B cell (primary cell): ENCODE data around the gene MRPL46. TPM values are rescaled to one million over a fixed set of nuclear protein-coding genes. Genes with fewer than 3 reads are reported as not detected.

Experiments
- ATAC-seq: fragments of 200-7000 bp; cut with Tn5 transposase; one replicate; pipeline ENCODE4 v1.10.0; 2021; ENCODE audit warnings: low read depth, mild to moderate bottlenecking, moderate number of reproducible peaks, moderate library complexity
- CTCF ChIA-PET: fragments of 350-600 bp; sonication (Branson Sonifier 250); formaldehyde crosslinking; loops from one replicate; lab custom pipeline; 2021; ENCODE audit warnings: antibody characterized with exemption, inconsistent platforms; lab: Charles Lee
- POLR2A ChIA-PET: fragments of 350-600 bp; sonication (Branson Sonifier 250); formaldehyde crosslinking; loops from one replicate; lab custom pipeline; 2021; ENCODE audit warnings: antibody characterized with exemption; lab: Charles Lee
- DNase-seq: peaks from one replicate; pipeline ENCODE4 v3.0.0; 2013
- H2AFZ ChIP-seq: 2 replicates; pipeline ENCODE4 v1.6.1; 2012; ENCODE audit warnings: mild to moderate bottlenecking, low read depth, low read length; ENCODE audit not compliant: insufficient read depth, poor library complexity, severe bottlenecking
- H3K27ac ChIP-seq, 2 donors: 1 replicate in 1 of 2; 2 replicates in 1 of 2; pipeline ENCODE4 v1.5.1; 2012 to 2013; ENCODE audit warnings: low read length in 2 of 2, mild to moderate bottlenecking in 2 of 2, moderate library complexity in 1 of 2
- H3K27me3 ChIP-seq, 4 experiments: fragments of 200-600 bp in 1 of 4; sonication (generic) in 1 of 4; replicated peaks in 1 of 4; 1 replicate in 2 of 4; 2 replicates in 2 of 4; pipeline versions ENCODE4 v1.6.1 to v1.7.0; 2013 to 2016; ENCODE audit warnings: low read length in 3 of 4, mild to moderate bottlenecking in 2 of 4, mixed read lengths in 1 of 4, moderate library complexity in 1 of 4; ENCODE audit not compliant: insufficient read depth in 4 of 4, control insufficient read depth in 3 of 4; ENCODE audit errors: control extremely low read depth in 1 of 4
- H3K36me3 ChIP-seq, 2 experiments: replicated peaks in 1 of 2; 1 replicate in 1 of 2; 2 replicates in 1 of 2; pipeline versions ENCODE4 v1.6.1 to v1.7.1; 2013; ENCODE audit warnings: low read length in 1 of 2; ENCODE audit not compliant: insufficient read depth in 2 of 2, control insufficient read depth in 1 of 2; ENCODE audit errors: control extremely low read depth in 1 of 2, extremely low read depth in 1 of 2
- H3K4me1 ChIP-seq, 2 donors: fragments of 200-600 bp in 1 of 2; sonication (generic) in 1 of 2; 1 replicate in 1 of 2; 2 replicates in 1 of 2; pipeline versions ENCODE4 v1.5.1 to v1.6.1; 2013 to 2017; ENCODE audit warnings: low read length in 2 of 2; ENCODE audit not compliant: control insufficient read depth in 2 of 2, insufficient read depth in 2 of 2
- H3K4me2 ChIP-seq: replicated peaks from 2 replicates; pipeline ENCODE3; 2012; ENCODE audit warnings: mild to moderate bottlenecking, low read depth, low read length; ENCODE audit not compliant: poor library complexity, severe bottlenecking
- H3K4me3 ChIP-seq, 5 experiments: fragments of 200-600 bp in 1 of 5; sonication (generic) in 1 of 5; 1 replicate in 3 of 5; 2 replicates in 2 of 5; pipeline versions ENCODE4 v1.5.1 to v1.7.0; 2011 to 2016; ENCODE audit warnings: low read length in 4 of 5, mild to moderate bottlenecking in 4 of 5, low read depth in 2 of 5, control low read depth in 1 of 5, moderate library complexity in 1 of 5; ENCODE audit not compliant: insufficient read depth in 1 of 5; ENCODE audit errors: control extremely low read depth in 1 of 5, extremely low read depth in 1 of 5
- H3K79me2 ChIP-seq: fragments of 200-600 bp; sonication (generic); one replicate; pipeline ENCODE4 v1.6.0; 2016; ENCODE audit warnings: low read length; ENCODE audit not compliant: control insufficient read depth, insufficient read depth
- H3K9ac ChIP-seq: fragments of 200-600 bp; sonication (generic); 2 replicates; pipeline ENCODE4 v1.6.1; 2017; ENCODE audit warnings: mild to moderate bottlenecking, low read length, moderate library complexity
- H3K9me3 ChIP-seq, 3 donors: one replicate each; pipeline versions ENCODE4 v1.6.1 to v1.7.1; 2013; ENCODE audit warnings: low read length in 2 of 3; ENCODE audit not compliant: control insufficient read depth in 2 of 3, insufficient read depth in 1 of 3; ENCODE audit errors: control extremely low read depth in 1 of 3
- H4K20me1 ChIP-seq: 2 replicates; pipeline ENCODE4 v1.6.0; 2012; ENCODE audit warnings: mild to moderate bottlenecking, low read length; ENCODE audit not compliant: insufficient read depth, control insufficient read depth, poor library complexity, severe bottlenecking
- H3K27ac Mint-ChIP-seq: one replicate; pipeline ENCODE4 v1.8.0; 2021; ENCODE audit warnings: mixed read lengths
- H3K27me3 Mint-ChIP-seq: one replicate; pipeline ENCODE4 v1.8.0; 2021; ENCODE audit warnings: mixed read lengths
- H3K4me1 Mint-ChIP-seq: one replicate; pipeline ENCODE4 v1.8.0; 2021; ENCODE audit warnings: mixed read lengths
- H3K4me3 Mint-ChIP-seq: one replicate; pipeline ENCODE4 v1.8.0; 2021; ENCODE audit warnings: mixed read lengths
- H3K9me3 Mint-ChIP-seq: one replicate; pipeline ENCODE4 v1.8.0; 2022; ENCODE audit warnings: mixed read lengths; ENCODE audit not compliant: insufficient read depth
- CTCF ChIP-seq: fragments of 200-600 bp; IDR thresholded peaks from one replicate; pipeline ENCODE4 v1.8.0; 2022; ENCODE audit warnings: antibody characterized with exemption, mild to moderate bottlenecking
- EZH2 ChIP-seq: IDR thresholded peaks from 2 replicates; pipeline ENCODE4 v1.6.1; 2012; ENCODE audit warnings: borderline replicate concordance, low read depth, mild to moderate bottlenecking, moderate library complexity, low read length; ENCODE audit not compliant: insufficient read depth, poor library complexity, severe bottlenecking
- WGBS: methylation state at CpG from one replicate; pipeline ENCODE4 v1.1.5; 2013; ENCODE audit warnings: missing lambda C conversion rate; ENCODE audit not compliant: insufficient coverage; 5-methylcytosine and 5-hydroxymethylcytosine counted together
- intact Hi-C: fragments of 100-400 bp; cut with micrococcal nuclease; formaldehyde crosslinking; loops from one replicate; pipeline ENCODE4 v1.10.0; 2022
- polyA plus RNA-seq: library from polyadenylated mRNA; depleted of rRNA; stranded (reverse); fragments of >200 nt; gene quantifications from 2 replicates; pipeline ENCODE4 v1.2.3, GENCODE V29; 2012
- total RNA-seq, 2 donors: library from RNA; stranded (reverse); fragments of 120-200 nt in 1 of 2; gene quantifications; 1 replicate in 1 of 2; 2 replicates in 1 of 2; pipeline versions ENCODE4 v1.2.3 to v1.2.4, GENCODE V29; 2013 to 2022

The MRPL46 gene
- total and polyA plus RNA-seq, 2 donors (not counting 1 experiment from before 2014, with no cell fraction given), result 14.3 to 24.6 TPM

- TF ChIP-seq CTCF, result no peak
- TF ChIP-seq EZH2, result no peak
- Histone ChIP-seq H3K9me3 (no peaks in the 10 kb centered on the region), H2AFZ (no peak overlapping the region), H3K79me2 (no peaks in the 10 kb centered on the region), H3K27ac (no peak overlapping the region), H3K4me3 (no peak overlapping the region), H3K4me2 (no peak overlapping the region), H4K20me1 (no peaks in the 10 kb centered on the region), H3K4me1 (no peaks in the 10 kb centered on the region), H3K9ac (no peak overlapping the region), H3K36me3 (no peaks in the 10 kb centered on the region), H3K27me3 (peaks cover 0 to 4% (median 0%) of the 10 kb centered on the region in 4 experiments)
- Mint-ChIP-seq H3K9me3 (peaks cover 2% of the 10 kb centered on the region), H3K4me1 (no peaks in the 10 kb centered on the region), H3K4me3 (no peak overlapping the region), H3K27me3 (peaks cover 34% of the 10 kb centered on the region), H3K27ac (no peak overlapping the region)
- ChIA-PET CTCF (no interaction called here), POLR2A (no interaction called here)
- intact Hi-C loops, result no loop called here
- DNase-seq, result no peak
- no peak for ATAC-seq
- WGBS, result 96% methylated on average over 7 of the region's 8 CpGs
Measured at GRCh38 chr15:88423331-88423730, 43.9 kb downstream of the MRPL46 start.

GRCh38 chr15:88419830-88420229 is 47.4 kb downstream of the MRPL46 start:
- H3K27me3 Mint-ChIP-seq, result peaks cover 19% of the 10 kb centered on the region
- no peaks in the 10 kb centered on the region for H4K20me1 ChIP-seq
- H3K9me3 ChIP-seq, result peaks cover 0 to 1% (median 0%) of the 10 kb centered on the region in 3 donors
- peaks cover 0 to 3% (median 0%) of the 10 kb centered on the region in 4 experiments for H3K27me3 ChIP-seq
- H3K79me2 ChIP-seq, result no peaks in the 10 kb centered on the region
- peaks cover 2% of the 10 kb centered on the region for H3K9me3 Mint-ChIP-seq
- intact Hi-C loops, result no loop called here
- H2AFZ ChIP-seq, result no peak overlapping the region
- no peaks in the 10 kb centered on the region for H3K36me3 ChIP-seq
- no peak for TF ChIP-seq EZH2
- no peak for TF ChIP-seq CTCF
- no peak overlapping the region for H3K4me3 ChIP-seq
- ChIA-PET CTCF (interaction anchor here (0.7 kb wide), 1 partner anchor 181 kb away, joined by 5 read pairs; no protein-coding TSS in a partner anchor), POLR2A (no interaction called here)
- no peak overlapping the region for H3K4me3 Mint-ChIP-seq
- DNase-seq, result no peak
- H3K4me2 ChIP-seq, result no peak overlapping the region
- no peak for ATAC-seq
- no peak overlapping the region for H3K27ac Mint-ChIP-seq
- no CpG with 5 or more reads among the region's 3 CpGs for WGBS
- no peak overlapping the region for H3K27ac ChIP-seq
- H3K4me1 Mint-ChIP-seq, result no peaks in the 10 kb centered on the region
- H3K4me1 ChIP-seq, result no peaks in the 10 kb centered on the region
- H3K9ac ChIP-seq, result no peak overlapping the region

Other genes starting within 250 kb of the MRPL46 start
- not detected in 2 replicates for gene NTRK3, start 210.6 kb downstream of the MRPL46 start, total RNA-seq
- not detected in 2 replicates for gene NTRK3, start 210.6 kb downstream of the MRPL46 start, polyA plus RNA-seq
- 37.9 and 40.1 TPM in 2 replicates for gene MRPS11, start 320 bp upstream of the MRPL46 start, total RNA-seq
- gene MRPS11, start 320 bp upstream of the MRPL46 start, polyA plus RNA-seq, result 18.5 and 21.1 TPM in 2 replicates
- 10.1 and 14.1 TPM in 2 replicates for gene DET1, start 79.3 kb upstream of the MRPL46 start, total RNA-seq
- gene DET1, start 79.3 kb upstream of the MRPL46 start, polyA plus RNA-seq, result 4.8 and 6.7 TPM in 2 replicates
- 18.5 and 24.0 TPM in 2 replicates for gene AEN, start 154.0 kb upstream of the MRPL46 start, total RNA-seq
- 42.9 and 43.8 TPM in 2 replicates for gene AEN, start 154.0 kb upstream of the MRPL46 start, polyA plus RNA-seq
- gene ISG20, start 171.6 kb upstream of the MRPL46 start, total RNA-seq, result 173 and 190 TPM in 2 replicates
- gene ISG20, start 171.6 kb upstream of the MRPL46 start, polyA plus RNA-seq, result 193 and 232 TPM in 2 replicates